Stomach (tissue), 9 donors: ENCODE results near the gene MTA3. TPM values are rescaled to one million over a fixed set of nuclear protein-coding genes. Genes with fewer than 3 reads are reported as not detected.
"Not testable (repeated sequence)": the region's sequence is repeated elsewhere in the genome, so short reads cannot be mapped to it uniquely, and the experiment has no call there.

Experiments used
- DNase-seq, 2 donors: peaks; one replicate each; pipeline versions ENCODE4 v3.0.0 to v3.0.0-alpha.2; 2013 to 2019
- H3K27ac ChIP-seq, 5 donors: fragments of 200-600 bp in 4 of 5; sonication (generic) in 4 of 5; one replicate each; pipeline ENCODE4 v1.5.1; 2013 to 2019; ENCODE audit warnings: mild to moderate bottlenecking in 1 of 5, moderate library complexity in 1 of 5
- H3K27me3 ChIP-seq, 3 donors: fragments of 200-600 bp; sonication (generic); one replicate each; pipeline ENCODE4 v1.5.1; 2017 to 2019; ENCODE audit warnings: mixed run types in 1 of 3
- H3K36me3 ChIP-seq, 4 donors: fragments of 200-600 bp; sonication (generic); 1 replicate in 3 of 4; 2 replicates in 1 of 4; pipeline ENCODE4 v1.5.1; 2016 to 2019
- H3K4me1 ChIP-seq, 4 donors: fragments of 200-600 bp; sonication (generic); one replicate each; pipeline ENCODE4 v1.5.1; 2016 to 2019
- H3K4me3 ChIP-seq, 4 donors: fragments of 200-600 bp; sonication (generic) in 3 of 4; one replicate each; pipeline ENCODE4 v1.5.1; 2016 to 2019; ENCODE audit warnings: mild to moderate bottlenecking in 1 of 4
- H3K9me3 ChIP-seq, 4 donors: fragments of 200-600 bp; sonication (generic); one replicate each; pipeline ENCODE4 v1.5.1; 2016 to 2019
- EP300 ChIP-seq: sonication (generic); formaldehyde crosslinking; IDR thresholded peaks from one replicate; pipeline ENCODE4 v1.6.1; 2017; ENCODE audit warnings: antibody characterized with exemption
- POLR2A ChIP-seq, 4 donors: fragments of 450-650 bp; IDR thresholded peaks; one replicate each; pipeline ENCODE4 v1.6.1; 2016; ENCODE audit warnings: antibody characterized with exemption in 4 of 4, control low read depth in 2 of 4, mild to moderate bottlenecking in 1 of 4, moderate library complexity in 1 of 4
- POLR2AphosphoS5 ChIP-seq, 3 donors: sonication (generic); formaldehyde crosslinking; IDR thresholded peaks; one replicate each; pipeline ENCODE4 v1.6.1; 2016; ENCODE audit warnings: antibody characterized with exemption in 3 of 3
- WGBS, 5 donors: extraction: QIAGEN DNeasy Blood & Tissue Kit in 3 of 5; methylation state at CpG; one replicate each; pipeline versions ENCODE4 v1.1.5 to v1.1.7; 2013 to 2018; 5-methylcytosine and 5-hydroxymethylcytosine counted together
- intact Hi-C: fragments of 100-400 bp; cut with DNase I; formaldehyde crosslinking; loops from one replicate; pipeline ENCODE4 v1.15.1; 2023; ENCODE audit warnings: low total_unique reads
- polyA plus RNA-seq, 3 donors: library from polyadenylated mRNA; stranded (reverse); fragments of 200-250 nt; gene quantifications; one replicate each; pipeline ENCODE4 v1.2.3, GENCODE V29; 2013
- total RNA-seq, 5 donors: library from RNA; depleted of rRNA; stranded (reverse); fragments of >200 nt; gene quantifications; one replicate each; pipeline versions ENCODE4 v1.1.0 to v1.2.3, GENCODE V29; 2014 to 2016
- TF ChIP-seq, protein P1 (sequence below), 7 experiments: fragments of 450-650 bp in 4 of 7; fragments of 200-600 bp in 3 of 7; sonication (generic) in 3 of 7; IDR thresholded peaks; one replicate each; pipeline ENCODE4 v1.5.1; 2016 to 2019; ENCODE audit warnings: antibody characterized with exemption in 7 of 7, control low read depth in 2 of 7, mild to moderate bottlenecking in 1 of 7
- donor health status: healthy with polysubstance abuse.
- donor health status: Bipolar disorder and iron deficiency.
- donor health status: healthy.

The MTA3 gene
- total and polyA plus RNA-seq, 8 donors: 27.8 to 120 (median 49.1) TPM

DNA sequence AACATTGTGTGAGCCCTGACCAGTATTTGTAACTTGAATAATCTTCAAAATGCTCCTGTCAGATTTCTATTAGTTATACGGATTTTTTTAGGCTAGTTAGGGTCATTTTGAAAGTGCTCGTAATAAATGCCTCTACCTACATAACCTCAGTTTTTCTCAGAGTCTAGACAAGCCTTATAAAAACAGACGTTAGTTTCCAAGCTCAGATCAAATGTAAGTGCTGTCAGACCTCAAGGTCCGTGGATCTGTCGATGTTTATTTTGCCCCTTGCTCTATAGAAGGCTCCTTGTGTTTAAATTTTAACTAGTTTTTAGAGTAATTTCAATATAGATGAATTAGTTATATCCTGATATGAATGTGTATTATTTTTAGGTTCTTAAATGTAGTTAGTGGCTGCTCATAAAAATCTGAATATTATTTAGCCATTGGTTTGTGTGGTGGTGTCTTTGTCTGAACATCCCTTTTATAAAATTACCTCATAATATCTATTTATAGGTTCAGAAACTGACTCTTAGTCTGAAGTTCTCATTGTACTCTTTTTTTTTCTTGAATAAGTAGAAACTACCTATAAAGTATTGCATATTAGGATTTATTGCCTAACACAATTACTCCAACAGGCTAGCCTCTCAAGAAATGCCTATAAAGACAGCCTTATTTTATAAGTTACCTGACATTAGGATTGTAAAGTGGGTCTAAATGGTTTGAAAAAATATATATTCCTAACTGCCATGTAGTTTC is 71.1 kb downstream of the MTA3 start:
- no peak for DNase-seq
- H3K4me1 ChIP-seq: no peaks in the 10 kb centered on the region
- H3K27ac ChIP-seq: no peak overlapping the region
- WGBS, 5 donors: 55 to 72% (median 61%) methylated on average over 5 of the region's 5 CpGs
- H3K4me3 ChIP-seq: no peak overlapping the region
- peaks cover 0 to 11% (median 6%) of the 10 kb centered on the region in 4 donors for H3K36me3 ChIP-seq
- intact Hi-C loops: no loop called here
- H3K9me3 ChIP-seq: no peaks in the 10 kb centered on the region
- H3K27me3 ChIP-seq: no peaks in the 10 kb centered on the region
- TF ChIP-seq EP300 (no peak), POLR2A (IDR thresholded peaks at IDR 0.05) (no peak)
- TF ChIP-seq, protein P1, sequence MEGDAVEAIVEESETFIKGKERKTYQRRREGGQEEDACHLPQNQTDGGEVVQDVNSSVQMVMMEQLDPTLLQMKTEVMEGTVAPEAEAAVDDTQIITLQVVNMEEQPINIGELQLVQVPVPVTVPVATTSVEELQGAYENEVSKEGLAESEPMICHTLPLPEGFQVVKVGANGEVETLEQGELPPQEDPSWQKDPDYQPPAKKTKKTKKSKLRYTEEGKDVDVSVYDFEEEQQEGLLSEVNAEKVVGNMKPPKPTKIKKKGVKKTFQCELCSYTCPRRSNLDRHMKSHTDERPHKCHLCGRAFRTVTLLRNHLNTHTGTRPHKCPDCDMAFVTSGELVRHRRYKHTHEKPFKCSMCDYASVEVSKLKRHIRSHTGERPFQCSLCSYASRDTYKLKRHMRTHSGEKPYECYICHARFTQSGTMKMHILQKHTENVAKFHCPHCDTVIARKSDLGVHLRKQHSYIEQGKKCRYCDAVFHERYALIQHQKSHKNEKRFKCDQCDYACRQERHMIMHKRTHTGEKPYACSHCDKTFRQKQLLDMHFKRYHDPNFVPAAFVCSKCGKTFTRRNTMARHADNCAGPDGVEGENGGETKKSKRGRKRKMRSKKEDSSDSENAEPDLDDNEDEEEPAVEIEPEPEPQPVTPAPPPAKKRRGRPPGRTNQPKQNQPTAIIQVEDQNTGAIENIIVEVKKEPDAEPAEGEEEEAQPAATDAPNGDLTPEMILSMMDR (IDR thresholded peaks at IDR 0.05): no peak

DNA sequence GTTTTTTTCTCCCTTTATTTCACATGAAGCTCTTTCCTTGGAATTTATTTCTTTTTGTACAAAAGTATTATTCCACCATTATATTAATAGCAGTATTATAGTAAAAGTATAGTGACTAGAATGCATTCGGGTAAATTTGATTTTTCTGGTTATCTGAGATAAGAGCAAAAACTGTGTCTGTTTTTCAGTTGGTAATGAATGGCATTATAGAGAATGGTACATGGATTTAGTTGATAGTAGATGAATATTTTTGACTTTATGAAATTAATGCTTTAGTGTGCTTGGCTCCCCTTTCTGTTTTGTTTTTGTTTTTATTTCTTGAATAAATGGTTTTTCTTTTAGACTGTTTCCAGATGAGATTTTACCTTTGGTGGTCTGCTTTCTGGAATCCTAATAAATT is 71.8 kb downstream of the MTA3 start:
- H3K27me3 ChIP-seq: no peaks in the 10 kb centered on the region
- no peak overlapping the region for H3K4me3 ChIP-seq
- H3K4me1 ChIP-seq: no peaks in the 10 kb centered on the region
- H3K36me3 ChIP-seq: peaks cover 0 to 18% (median 12%) of the 10 kb centered on the region in 4 donors
- no peaks in the 10 kb centered on the region for H3K9me3 ChIP-seq
- no peak for DNase-seq
- H3K27ac ChIP-seq: no peak overlapping the region
- intact Hi-C loops: no loop called here
- TF ChIP-seq EP300 (no peak), POLR2AphosphoS5 (IDR thresholded peaks at IDR 0.05) (no peak), POLR2A (IDR thresholded peaks at IDR 0.05) (no peak)
- TF ChIP-seq, protein P1 (IDR thresholded peaks at IDR 0.05): no peak
- 79 to 96% (median 88%) methylated on average over 1 of the region's 1 CpG for WGBS, 5 donors

DNA sequence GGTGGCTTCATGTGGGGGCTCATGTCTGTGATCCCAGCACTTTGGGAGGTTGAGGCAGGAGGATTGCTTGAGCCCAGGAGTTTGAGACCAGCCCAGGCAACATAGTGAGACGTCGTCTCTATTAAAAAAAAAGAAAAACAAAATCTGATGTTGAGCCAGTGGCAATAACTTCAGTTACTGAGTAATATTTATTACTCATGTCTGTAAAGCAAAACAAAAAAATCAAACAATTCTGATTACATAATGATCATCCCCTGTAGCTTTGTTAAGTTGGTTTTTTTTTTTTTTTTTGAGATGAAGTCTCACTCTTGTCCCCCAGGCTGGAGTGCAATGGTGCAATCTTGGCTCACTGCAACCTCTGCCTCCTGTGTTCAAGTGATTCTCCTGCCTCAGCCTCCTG is 73.9 kb downstream of the MTA3 start:
- intact Hi-C loops: not testable (repeated sequence)
- 76 to 98% (median 88%) methylated on average over 2 of the region's 2 CpGs for WGBS, 5 donors

DNA sequence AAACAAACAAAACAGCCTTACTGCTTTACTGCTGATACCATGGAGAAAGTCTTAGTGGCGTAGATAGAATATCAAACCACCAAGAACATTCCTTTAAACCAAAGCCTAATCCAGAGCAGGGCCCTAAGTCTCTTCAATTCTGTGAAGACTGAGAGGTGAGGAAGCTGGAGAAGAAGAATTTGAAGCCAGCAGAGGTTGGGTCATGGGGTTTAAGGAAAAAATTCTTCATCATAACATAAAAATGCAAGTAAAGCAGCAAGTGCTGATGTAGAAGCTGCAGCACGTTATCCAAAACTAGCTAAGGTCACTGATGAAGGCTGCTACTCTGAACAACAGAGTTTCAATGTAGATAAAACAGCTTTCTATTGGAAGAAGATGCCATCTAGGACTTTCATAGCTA is 77.1 kb downstream of the MTA3 start:
- no peak for DNase-seq
- 94 to 98% (median 96%) methylated on average over 2 of the region's 2 CpGs for WGBS, 5 donors
- no peak for TF ChIP-seq POLR2A (IDR thresholded peaks at IDR 0.05)
- TF ChIP-seq EP300: no peak
- TF ChIP-seq, protein P1 (IDR thresholded peaks at IDR 0.05): no peak
- no peak for TF ChIP-seq POLR2AphosphoS5 (IDR thresholded peaks at IDR 0.05)
- H3K4me3 ChIP-seq: no peak overlapping the region
- no peak overlapping the region for H3K27ac ChIP-seq
- H3K36me3 ChIP-seq: peaks cover 0 to 42% (median 33%) of the 10 kb centered on the region in 4 donors
- intact Hi-C loops: no loop called here
- no peaks in the 10 kb centered on the region for H3K4me1 ChIP-seq
- no peaks in the 10 kb centered on the region for H3K9me3 ChIP-seq
- H3K27me3 ChIP-seq: no peaks in the 10 kb centered on the region

More for the DNA sequence above, 73.9 kb downstream of the MTA3 start:
- not testable (repeated sequence) for DNase-seq, H3K4me1 ChIP-seq, H3K9me3 ChIP-seq, H3K27ac ChIP-seq, H3K27me3 ChIP-seq, H3K4me3 ChIP-seq
- peaks cover 0 to 39% (median 28%) of the 10 kb centered on the region in 4 donors for H3K36me3 ChIP-seq

DNA sequence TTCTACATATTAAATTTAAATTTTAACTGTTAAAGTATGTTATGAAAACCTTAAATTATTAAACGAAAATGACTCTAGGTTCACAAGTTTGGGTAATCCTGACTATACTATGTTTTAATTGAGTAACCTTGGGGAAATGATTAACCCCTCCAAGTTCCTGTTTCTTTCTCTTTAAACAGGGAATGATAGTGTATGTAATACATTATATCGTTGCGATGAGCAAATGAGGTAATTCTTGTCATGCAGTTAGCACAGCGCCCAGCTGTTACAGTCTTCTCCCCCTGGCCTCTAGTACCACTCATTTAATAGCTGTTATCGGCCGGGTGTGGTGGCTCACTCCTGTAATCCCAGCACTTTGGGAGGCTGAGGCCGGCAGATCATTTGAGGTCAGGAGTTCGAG is 80.4 kb downstream of the MTA3 start:
- no peak for DNase-seq
- TF ChIP-seq EP300: no peak
- TF ChIP-seq, protein P1 (IDR thresholded peaks at IDR 0.05): no peak
- TF ChIP-seq POLR2A (IDR thresholded peaks at IDR 0.05): no peak
- TF ChIP-seq POLR2AphosphoS5 (IDR thresholded peaks at IDR 0.05): no peak
- Histone ChIP-seq H3K36me3 (peaks cover 0 to 38% (median 32%) of the 10 kb centered on the region in 4 donors), H3K27me3 (no peaks in the 10 kb centered on the region), H3K9me3 (no peaks in the 10 kb centered on the region), H3K27ac (no peak overlapping the region), H3K4me3 (no peak overlapping the region), H3K4me1 (no peaks in the 10 kb centered on the region)
- intact Hi-C loops: no loop called here
- 88 to 96% (median 90%) methylated on average over 8 of the region's 8 CpGs for WGBS, 5 donors
